HCT116 (cell line): ENCODE results near the gene MAST4. TPM values are rescaled to one million over a fixed set of nuclear protein-coding genes. Genes with fewer than 3 reads are reported as not detected.

Experiments
- ATAC-seq: fragments of 200-7000 bp; cut with Tn5 transposase; 2 replicates; pipeline ENCODE4 v1.9.1; 2020; ENCODE audit warnings: mild to moderate bottlenecking, moderate library complexity
- BruUV-seq: library from RNA; stranded (reverse); fragments of 400-500 nt; replicated peaks from 2 replicates; lab custom pipeline; 2021; lab: Mats Ljungman, UMichigan
- CTCF ChIA-PET: fragments of 300-600 bp; sonication (Branson Sonifier 250); formaldehyde crosslinking; loops from one replicate; lab custom pipeline; 2021; ENCODE audit warnings: antibody characterized with exemption; lab: Charles Lee
- POLR2A ChIA-PET: fragments of 300-600, 350-600 bp; sonication (Branson Sonifier 250); formaldehyde crosslinking; loops from one replicate; lab custom pipeline; 2021; ENCODE audit warnings: antibody characterized with exemption; lab: Charles Lee
- RAD21 ChIA-PET, 2 experiments: fragments of 300-600 bp; sonication (Branson Sonifier 250); formaldehyde crosslinking; loops; one replicate each; lab custom pipeline; 2023; ENCODE audit warnings: low total read pairs in 2 of 2; ENCODE audit not compliant: uncharacterized antibody in 2 of 2, unreplicated experiment in 2 of 2, low non-redundant PET in 1 of 2; lab: Charles Lee
- DNase-seq: peaks from one replicate; pipeline ENCODE4 v3.0.0-alpha.2; 2010; ENCODE audit warnings: low read depth, low spot score
- H2AFZ ChIP-seq: fragments of 200-600 bp; shearing (Covaris generic), sonication (generic); 2 replicates; pipeline ENCODE4 v1.6.1; 2017; ENCODE audit warnings: low read depth, mixed run types, mixed read lengths, antibody characterized with exemption, low read length; ENCODE audit not compliant: poor library complexity, severe bottlenecking
- H3K27ac ChIP-seq: 2 replicates; pipeline ENCODE4 v1.5.1; 2012; ENCODE audit warnings: low read depth, low read length
- H3K27me3 ChIP-seq: fragments of 200-600 bp; sonication (generic); 2 replicates; pipeline ENCODE4 v1.6.1; 2016; ENCODE audit warnings: mixed run types, low read length, mixed read lengths; ENCODE audit not compliant: insufficient read depth
- H3K36me3 ChIP-seq, 2 experiments: fragments of 200-500 bp in 1 of 2; fragments of 200-600 bp in 1 of 2; sonication (Bioruptor generic) in 1 of 2; sonication (generic) in 1 of 2; 2 replicates each; pipeline versions ENCODE4 v1.5.1 to v1.6.1; 2014 to 2016; ENCODE audit warnings: low read length in 2 of 2, inconsistent platforms in 1 of 2, mixed read lengths in 1 of 2, mixed run types in 1 of 2; ENCODE audit not compliant: insufficient read depth in 2 of 2, control insufficient read depth in 1 of 2
- H3K4me1 ChIP-seq, 2 experiments: fragments of 200-600 bp in 1 of 2; sonication (generic) in 1 of 2; 2 replicates each; pipeline versions ENCODE4 v1.5.1 to v1.6.1; 2012 to 2017; ENCODE audit warnings: low read length in 2 of 2, inconsistent platforms in 1 of 2, mild to moderate bottlenecking in 1 of 2, mixed read lengths in 1 of 2, mixed run types in 1 of 2, moderate library complexity in 1 of 2; ENCODE audit not compliant: insufficient read depth in 2 of 2, control insufficient read depth in 1 of 2
- H3K4me2 ChIP-seq: fragments of 200-600 bp; sonication (generic); 2 replicates; pipeline ENCODE4 v1.6.1; 2017; ENCODE audit warnings: mixed run types, low read length, mixed read lengths
- H3K4me3 ChIP-seq, 2 experiments: fragments of 200-600 bp in 1 of 2; sonication (generic) in 1 of 2; replicated peaks in 1 of 2; 2 replicates each; pipeline ENCODE4 v1.5.1; 2011 to 2016; ENCODE audit warnings: low read length in 2 of 2, control low read depth in 1 of 2, low read depth in 1 of 2, mild to moderate bottlenecking in 1 of 2, mixed read lengths in 1 of 2, mixed run types in 1 of 2
- H3K79me2 ChIP-seq: fragments of 200-600 bp; sonication (generic); 2 replicates; pipeline ENCODE4 v1.6.1; 2017; ENCODE audit warnings: mild to moderate bottlenecking, mixed run types, low read length, moderate library complexity, mixed read lengths; ENCODE audit not compliant: insufficient read depth
- H3K9ac ChIP-seq: fragments of 200-600 bp; sonication (generic); 2 replicates; pipeline ENCODE4 v1.6.1; 2016; ENCODE audit warnings: low read length, mixed read lengths
- H3K9me2 ChIP-seq: fragments of 200-600 bp; sonication (generic), shearing (Covaris generic); 2 replicates; pipeline ENCODE4 v1.6.1; 2017; ENCODE audit warnings: mixed run types, mild to moderate bottlenecking, moderate library complexity; ENCODE audit not compliant: insufficient read depth
- H3K9me3 ChIP-seq, 2 experiments: fragments of 200-500 bp in 1 of 2; fragments of 200-600 bp in 1 of 2; sonication (Bioruptor generic) in 1 of 2; sonication (generic) in 1 of 2; 2 replicates each; pipeline ENCODE4 v1.6.1; 2014 to 2017; ENCODE audit warnings: low read length in 2 of 2, mixed read lengths in 2 of 2, inconsistent platforms in 1 of 2, low read depth in 1 of 2, mild to moderate bottlenecking in 1 of 2, mixed run types in 1 of 2, moderate library complexity in 1 of 2; ENCODE audit not compliant: control insufficient read depth in 1 of 2, insufficient read depth in 1 of 2
- H4K20me1 ChIP-seq: fragments of 200-600 bp; sonication (generic), shearing (Covaris generic); 2 replicates; pipeline ENCODE4 v1.6.1; 2017; ENCODE audit warnings: mixed run types, mild to moderate bottlenecking, moderate library complexity; ENCODE audit not compliant: insufficient read depth
- CEBPB ChIP-seq: IDR thresholded peaks from 2 replicates; pipeline ENCODE4 v1.6.1; 2012; ENCODE audit warnings: low read depth
- SIN3A ChIP-seq: IDR thresholded peaks from 2 replicates; pipeline ENCODE4 v1.6.1; 2012; ENCODE audit warnings: low read depth
- ZBTB33 ChIP-seq: IDR thresholded peaks from 2 replicates; pipeline ENCODE4 v1.6.1; 2011; ENCODE audit warnings: mild to moderate bottlenecking, low read length, moderate library complexity; ENCODE audit not compliant: insufficient replicate concordance; ENCODE audit errors: extremely low read depth
- ZNF274 ChIP-seq: fragments of 200-500 bp; sonication (Bioruptor generic); IDR thresholded peaks from 2 replicates; pipeline ENCODE4 v1.6.1; 2014; ENCODE audit warnings: mild to moderate bottlenecking, low read depth, low read length, inconsistent platforms
- intact Hi-C: fragments of 100-400 bp; cut with micrococcal nuclease; formaldehyde crosslinking; loops from 2 replicates; pipeline ENCODE4 v1.10.0; 2022
- total RNA-seq: library from RNA; stranded (reverse); gene quantifications from one replicate; pipeline ENCODE4 v1.2.1, GENCODE V29; 2021; ENCODE audit not compliant: unreplicated experiment

Gene MAST4
- total RNA-seq, 1 experiment from 2014 or later = 1.1 TPM

GRCh38 chr5:67010684-67011409, 414.7 kb downstream of the MAST4 start (continued):
- no peak for TF ChIP-seq ZBTB33
- TF ChIP-seq ZNF274 = no peak

GRCh38 chr5:67011422-67011821, 415.2 kb downstream of the MAST4 start:
- ChIA-PET POLR2A (no interaction called here), CTCF (no interaction called here), RAD21 (no interaction called here)
- no peak for ATAC-seq
- H3K79me2 ChIP-seq = no peaks in the 10 kb centered on the region
- no peak overlapping the region for H3K4me2 ChIP-seq
- no TSS peak for BruUV-seq
- DNase-seq = no peak
- H3K36me3 ChIP-seq = no peaks in the 10 kb centered on the region
- no peak overlapping the region for H3K27ac ChIP-seq
- no peaks in the 10 kb centered on the region for H3K9me3 ChIP-seq
- TF ChIP-seq SIN3A = no peak
- no peak overlapping the region for H3K9ac ChIP-seq
- H3K9me2 ChIP-seq = no peaks in the 10 kb centered on the region
- no peak overlapping the region for H2AFZ ChIP-seq
- peaks cover 20% of the 10 kb centered on the region for H3K27me3 ChIP-seq
- no peak overlapping the region for H3K4me3 ChIP-seq
- peaks cover 0 to 2% of the 10 kb centered on the region in 2 experiments; a peak in 1 of 4 replicates for H3K4me1 ChIP-seq
- intact Hi-C loops = no loop called here
- H4K20me1 ChIP-seq = no peaks in the 10 kb centered on the region

GRCh38 chr5:67012171-67012570, 416.0 kb downstream of the MAST4 start:
- Histone ChIP-seq H3K4me3 (no peak overlapping the region), H3K36me3 (no peaks in the 10 kb centered on the region), H3K9me2 (no peaks in the 10 kb centered on the region), H3K27me3 (peaks cover 18% of the 10 kb centered on the region), H3K4me2 (no peak overlapping the region), H3K9me3 (no peaks in the 10 kb centered on the region), H2AFZ (no peak overlapping the region), H4K20me1 (no peaks in the 10 kb centered on the region), H3K79me2 (no peaks in the 10 kb centered on the region), H3K4me1 (peaks cover 0 to 3% of the 10 kb centered on the region in 2 experiments; a peak in 1 of 4 replicates), H3K27ac (no peak overlapping the region), H3K9ac (no peak overlapping the region)
- CTCF ChIA-PET = no interaction called here
- ATAC-seq = no peak
- RAD21 ChIA-PET = no interaction called here
- intact Hi-C loops = no loop called here
- POLR2A ChIA-PET = no interaction called here
- DNase-seq = no peak
- no TSS peak for BruUV-seq
- TF ChIP-seq CEBPB = no peak
